ENCODE data around the gene GATD1.

GATD1 gene

GRCh38 chr11:799641-800316, 22.5 kb upstream of the GATD1 start:
- Histone ChIP-seq H3K4me1 (ENCODE audit: control extremely low read depth in 1 of 4, control insufficient read depth in 4 of 4, insufficient read depth in 4 of 4, low read length in 3 of 4) (peaks cover 4 to 50% (median 44%) of the 10 kb centered on the region in 4 experiments), H3K27me3 (replicated peaks in 2 of 5; ENCODE audit: control insufficient read depth in 4 of 5, insufficient read depth in 5 of 5, low read length in 4 of 5) (no peaks in the 10 kb centered on the region), H3K27ac (ENCODE audit: insufficient read depth in 1 of 2, low read depth in 1 of 2, low read length in 2 of 2, poor library complexity in 1 of 2, severe bottlenecking in 2 of 2) (no peak overlapping the region), H3K4me3 (ENCODE audit: control insufficient read depth in 1 of 7, extremely low read depth in 1 of 7, insufficient read depth in 4 of 7, low read depth in 2 of 7, low read length in 6 of 7) (no peak overlapping the region), H3K36me3 (ENCODE audit: control insufficient read depth in 4 of 4, insufficient read depth in 4 of 4, low read length in 3 of 4) (peaks cover 0 to 41% (median 19%) of the 10 kb centered on the region in 4 experiments), H3K9me3 (ENCODE audit: control extremely low read depth in 1 of 5, control insufficient read depth in 4 of 5, insufficient read depth in 2 of 5, low read depth in 1 of 5, low read length in 4 of 5) (no peaks in the 10 kb centered on the region)
- no peak for DNase-seq
- WGBS (ENCODE audit: insufficient coverage): 98% methylated on average over 29 of the region's 32 CpGs
- ChIA-PET POLR2A (no interaction called here), CTCF (interaction anchor here (1.4 to 1.7 kb wide), 2 partner anchors 17 to 20 kb away, joined by 4 to 5 read pairs; partner anchors contain the start of gene PNPLA2)

GRCh38 chr11:798093-798713, 20.9 kb upstream of the GATD1 start, which contains the start of gene SLC25A22:
SLC25A22 (minus strand) TSS chr11:798281; CDS start chr11:795006, 3,275 bp downstream.
- whole genome bisulfite sequencing (ENCODE audit: insufficient coverage): 2% methylated on average over 50 of the region's 69 CpGs
- H3K27ac ChIP-seq (ENCODE audit: insufficient read depth in 1 of 2, low read depth in 1 of 2, low read length in 2 of 2, poor library complexity in 1 of 2, severe bottlenecking in 2 of 2): peak within 1 kb of the TSS; percentile 40 to 79
- H3K4me1 ChIP-seq (ENCODE audit: control extremely low read depth in 1 of 4, control insufficient read depth in 4 of 4, insufficient read depth in 4 of 4, low read length in 3 of 4): peaks cover 4 to 34% (median 28%) of the 10 kb centered on the region in 4 experiments
- H3K4me3 ChIP-seq (ENCODE audit: control insufficient read depth in 1 of 7, extremely low read depth in 1 of 7, insufficient read depth in 4 of 7, low read depth in 2 of 7, low read length in 6 of 7): peak within 1 kb of the TSS; percentile 59 to 96 (median 86)
- H3K9me3 ChIP-seq (ENCODE audit: control extremely low read depth in 1 of 5, control insufficient read depth in 4 of 5, insufficient read depth in 2 of 5, low read depth in 1 of 5, low read length in 4 of 5): no peaks in the 10 kb centered on the region
- POLR2A ChIA-PET: no interaction called here
- peak; percentile 82 to 89 (median 88) for DNase-seq
- peaks cover 4 to 55% (median 28%) of the 10 kb centered on the region in 4 experiments for H3K36me3 ChIP-seq (ENCODE audit: control insufficient read depth in 4 of 4, insufficient read depth in 4 of 4, low read length in 3 of 4)
- H3K27me3 ChIP-seq (replicated peaks in 2 of 5; ENCODE audit: control insufficient read depth in 4 of 5, insufficient read depth in 5 of 5, low read length in 4 of 5): no peaks in the 10 kb centered on the region
- CTCF ChIA-PET: interaction anchor here (1.5 to 1.7 kb wide), 2 partner anchors 7 to 19 kb away, joined by 3 to 6 read pairs; no protein-coding TSS in a partner anchor

- peaks cover 4 to 30% (median 26%) of the 10 kb centered on the region in 4 experiments for H3K4me1 ChIP-seq (ENCODE audit: control extremely low read depth in 1 of 4, control insufficient read depth in 4 of 4, insufficient read depth in 4 of 4, low read length in 3 of 4)
- H3K27ac ChIP-seq (ENCODE audit: insufficient read depth in 1 of 2, low read depth in 1 of 2, low read length in 2 of 2, poor library complexity in 1 of 2, severe bottlenecking in 2 of 2): peak overlapping the region; percentile 40 to 79
- no peaks in the 10 kb centered on the region for H3K27me3 ChIP-seq (replicated peaks in 2 of 5; ENCODE audit: control insufficient read depth in 4 of 5, insufficient read depth in 5 of 5, low read length in 4 of 5)
- peaks cover 4 to 54% (median 32%) of the 10 kb centered on the region in 4 experiments for H3K36me3 ChIP-seq (ENCODE audit: control insufficient read depth in 4 of 4, insufficient read depth in 4 of 4, low read length in 3 of 4)
- 0% methylated on average over 56 of the region's 57 CpGs for WGBS (ENCODE audit: insufficient coverage)
- H3K4me3 ChIP-seq (ENCODE audit: control insufficient read depth in 1 of 7, extremely low read depth in 1 of 7, insufficient read depth in 4 of 7, low read depth in 2 of 7, low read length in 6 of 7): peak overlapping the region; percentile 59 to 96 (median 86)
- POLR2A ChIA-PET: interaction anchor here (1.8 kb wide), 1 partner anchor 12 kb away, joined by 5 read pairs; the partner anchor contains the start of gene RPLP2
- peak; percentile 58 to 85 (median 79) for DNase-seq
- H3K9me3 ChIP-seq (ENCODE audit: control extremely low read depth in 1 of 5, control insufficient read depth in 4 of 5, insufficient read depth in 2 of 5, low read depth in 1 of 5, low read length in 4 of 5): no peaks in the 10 kb centered on the region
- CTCF ChIA-PET: interaction anchor here (1.4 to 1.7 kb wide), 3 partner anchors 8 to 18 kb away, joined by 3 to 6 read pairs (median 5); no protein-coding TSS in a partner anchor
Measured at GRCh38 chr11:797296-798092, 20.2 kb upstream of the GATD1 start.

GRCh38 chr11:796565-797295, 19.4 kb upstream of the GATD1 start:
- DNase-seq: no peak
- CTCF ChIA-PET: interaction anchor here (1.4 to 1.7 kb wide), 3 partner anchors 9 to 18 kb away, joined by 3 to 6 read pairs (median 5); no protein-coding TSS in a partner anchor
- Histone ChIP-seq H3K9me3 (ENCODE audit: control extremely low read depth in 1 of 5, control insufficient read depth in 4 of 5, insufficient read depth in 2 of 5, low read depth in 1 of 5, low read length in 4 of 5) (no peaks in the 10 kb centered on the region), H3K27me3 (replicated peaks in 2 of 5; ENCODE audit: control insufficient read depth in 4 of 5, insufficient read depth in 5 of 5, low read length in 4 of 5) (no peaks in the 10 kb centered on the region), H3K4me1 (ENCODE audit: control extremely low read depth in 1 of 4, control insufficient read depth in 4 of 4, insufficient read depth in 4 of 4, low read length in 3 of 4) (peaks cover 4 to 30% (median 26%) of the 10 kb centered on the region in 4 experiments), H3K4me3 (ENCODE audit: control insufficient read depth in 1 of 7, extremely low read depth in 1 of 7, insufficient read depth in 4 of 7, low read depth in 2 of 7, low read length in 6 of 7) (peak overlapping the region; percentile 59 to 96 (median 86)), H3K36me3 (ENCODE audit: control insufficient read depth in 4 of 4, insufficient read depth in 4 of 4, low read length in 3 of 4) (peaks cover 4 to 54% (median 33%) of the 10 kb centered on the region in 4 experiments), H3K27ac (ENCODE audit: insufficient read depth in 1 of 2, low read depth in 1 of 2, low read length in 2 of 2, poor library complexity in 1 of 2, severe bottlenecking in 2 of 2) (peak overlapping the region in 1 of 2 experiments; percentile 79)
- POLR2A ChIA-PET: interaction anchor here (1.8 kb wide), 1 partner anchor 13 kb away, joined by 5 read pairs; the partner anchor contains the start of gene RPLP2
- 32% methylated on average over 14 of the region's 18 CpGs for WGBS (ENCODE audit: insufficient coverage)

GRCh38 chr11:795634-796564, 18.6 kb upstream of the GATD1 start:
- CTCF ChIA-PET: interaction anchor here (1.2 to 1.4 kb wide), 2 partner anchors 10 to 12 kb away, joined by 3 to 5 read pairs; no protein-coding TSS in a partner anchor
- H3K4me1 ChIP-seq (ENCODE audit: control extremely low read depth in 1 of 4, control insufficient read depth in 4 of 4, insufficient read depth in 4 of 4, low read length in 3 of 4): peaks cover 4 to 30% (median 26%) of the 10 kb centered on the region in 4 experiments
- 2% methylated on average over 18 of the region's 26 CpGs for WGBS (ENCODE audit: insufficient coverage)

More at GRCh38 chr11:795634-796564, 18.6 kb upstream of the GATD1 start:
- peak; percentile 84 to 91 (median 91) for DNase-seq
- Histone ChIP-seq H3K9me3 (ENCODE audit: control extremely low read depth in 1 of 5, control insufficient read depth in 4 of 5, insufficient read depth in 2 of 5, low read depth in 1 of 5, low read length in 4 of 5) (no peaks in the 10 kb centered on the region), H3K36me3 (ENCODE audit: control insufficient read depth in 4 of 4, insufficient read depth in 4 of 4, low read length in 3 of 4) (peaks cover 4 to 52% (median 32%) of the 10 kb centered on the region in 4 experiments), H3K27ac (ENCODE audit: insufficient read depth in 1 of 2, low read depth in 1 of 2, low read length in 2 of 2, poor library complexity in 1 of 2, severe bottlenecking in 2 of 2) (peak overlapping the region in 1 of 2 experiments; percentile 79), H3K27me3 (replicated peaks in 2 of 5; ENCODE audit: control insufficient read depth in 4 of 5, insufficient read depth in 5 of 5, low read length in 4 of 5) (peaks cover 0 to 5% (median 0%) of the 10 kb centered on the region in 5 experiments), H3K4me3 (ENCODE audit: control insufficient read depth in 1 of 7, extremely low read depth in 1 of 7, insufficient read depth in 4 of 7, low read depth in 2 of 7, low read length in 6 of 7) (peak overlapping the region; percentile 40 to 96 (median 86))
- POLR2A ChIA-PET: interaction anchor here (1.8 kb wide), 1 partner anchor 14 kb away, joined by 5 read pairs; the partner anchor contains the start of gene RPLP2

Data from common myeloid progenitor, CD34-positive (primary cell).